HL-60 (cell line): Measurements from ENCODE around the gene RELN.

Experiments
- DNase-seq, 2 experiments: peaks; one replicate each; pipeline ENCODE4 v3.0.0-alpha.2; 2010 to 2020; ENCODE audit warnings: low read depth in 1 of 2, low spot score in 1 of 2
- H3K27ac ChIP-seq: fragments of 250-450 bp; sonication (Bioruptor Pico); replicated peaks from 2 replicates; pipeline ENCODE4 v1.5.1; 2020; ENCODE audit warnings: mild to moderate bottlenecking, moderate library complexity
- H3K27me3 ChIP-seq: fragments of 250-450 bp; sonication (Bioruptor Pico); 2 replicates; pipeline ENCODE4 v1.5.1; 2021; ENCODE audit warnings: mild to moderate bottlenecking, moderate library complexity; ENCODE audit not compliant: insufficient read depth, poor library complexity, severe bottlenecking
- H3K4me3 ChIP-seq: replicated peaks from 2 replicates; pipeline ENCODE4 v1.5.1; 2011; ENCODE audit warnings: mild to moderate bottlenecking, control low read depth, low read length; ENCODE audit not compliant: insufficient read depth
- GABPA ChIP-seq: IDR thresholded peaks from 2 replicates; pipeline ENCODE4 v1.6.1; 2012; ENCODE audit warnings: low read depth
- POLR2AphosphoS5 ChIP-seq: IDR thresholded peaks from 2 replicates; pipeline ENCODE4 v1.6.1; 2012; ENCODE audit warnings: low read depth
- SPI1 ChIP-seq: IDR thresholded peaks from 2 replicates; pipeline ENCODE4 v1.6.1; 2012; ENCODE audit warnings: low read depth, mild to moderate bottlenecking, borderline replicate concordance
- TF ChIP-seq, protein P1 (sequence below): IDR thresholded peaks from one replicate; pipeline ENCODE4 v1.5.1; 2011; ENCODE audit warnings: low read length, control low read depth, inconsistent platforms; ENCODE audit not compliant: insufficient read depth
- TF ChIP-seq, protein P2 (sequence below): IDR thresholded peaks from 2 replicates; pipeline ENCODE4 v1.6.1; 2012; ENCODE audit warnings: low read depth; ENCODE audit not compliant: insufficient replicate concordance

Gene RELN

GRCh38 chr7:103668279-103668941 lies 321.0 kb downstream of the RELN start:
- Histone ChIP-seq H3K27me3 (no peaks in the 10 kb centered on the region), H3K27ac (no peak overlapping the region), H3K4me3 (no peak overlapping the region)
- DNase-seq: no peak
- TF ChIP-seq POLR2AphosphoS5 (no peak), GABPA (no peak), SPI1 (no peak)
- TF ChIP-seq, protein P1, sequence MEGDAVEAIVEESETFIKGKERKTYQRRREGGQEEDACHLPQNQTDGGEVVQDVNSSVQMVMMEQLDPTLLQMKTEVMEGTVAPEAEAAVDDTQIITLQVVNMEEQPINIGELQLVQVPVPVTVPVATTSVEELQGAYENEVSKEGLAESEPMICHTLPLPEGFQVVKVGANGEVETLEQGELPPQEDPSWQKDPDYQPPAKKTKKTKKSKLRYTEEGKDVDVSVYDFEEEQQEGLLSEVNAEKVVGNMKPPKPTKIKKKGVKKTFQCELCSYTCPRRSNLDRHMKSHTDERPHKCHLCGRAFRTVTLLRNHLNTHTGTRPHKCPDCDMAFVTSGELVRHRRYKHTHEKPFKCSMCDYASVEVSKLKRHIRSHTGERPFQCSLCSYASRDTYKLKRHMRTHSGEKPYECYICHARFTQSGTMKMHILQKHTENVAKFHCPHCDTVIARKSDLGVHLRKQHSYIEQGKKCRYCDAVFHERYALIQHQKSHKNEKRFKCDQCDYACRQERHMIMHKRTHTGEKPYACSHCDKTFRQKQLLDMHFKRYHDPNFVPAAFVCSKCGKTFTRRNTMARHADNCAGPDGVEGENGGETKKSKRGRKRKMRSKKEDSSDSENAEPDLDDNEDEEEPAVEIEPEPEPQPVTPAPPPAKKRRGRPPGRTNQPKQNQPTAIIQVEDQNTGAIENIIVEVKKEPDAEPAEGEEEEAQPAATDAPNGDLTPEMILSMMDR: no peak
- TF ChIP-seq, protein P2, sequence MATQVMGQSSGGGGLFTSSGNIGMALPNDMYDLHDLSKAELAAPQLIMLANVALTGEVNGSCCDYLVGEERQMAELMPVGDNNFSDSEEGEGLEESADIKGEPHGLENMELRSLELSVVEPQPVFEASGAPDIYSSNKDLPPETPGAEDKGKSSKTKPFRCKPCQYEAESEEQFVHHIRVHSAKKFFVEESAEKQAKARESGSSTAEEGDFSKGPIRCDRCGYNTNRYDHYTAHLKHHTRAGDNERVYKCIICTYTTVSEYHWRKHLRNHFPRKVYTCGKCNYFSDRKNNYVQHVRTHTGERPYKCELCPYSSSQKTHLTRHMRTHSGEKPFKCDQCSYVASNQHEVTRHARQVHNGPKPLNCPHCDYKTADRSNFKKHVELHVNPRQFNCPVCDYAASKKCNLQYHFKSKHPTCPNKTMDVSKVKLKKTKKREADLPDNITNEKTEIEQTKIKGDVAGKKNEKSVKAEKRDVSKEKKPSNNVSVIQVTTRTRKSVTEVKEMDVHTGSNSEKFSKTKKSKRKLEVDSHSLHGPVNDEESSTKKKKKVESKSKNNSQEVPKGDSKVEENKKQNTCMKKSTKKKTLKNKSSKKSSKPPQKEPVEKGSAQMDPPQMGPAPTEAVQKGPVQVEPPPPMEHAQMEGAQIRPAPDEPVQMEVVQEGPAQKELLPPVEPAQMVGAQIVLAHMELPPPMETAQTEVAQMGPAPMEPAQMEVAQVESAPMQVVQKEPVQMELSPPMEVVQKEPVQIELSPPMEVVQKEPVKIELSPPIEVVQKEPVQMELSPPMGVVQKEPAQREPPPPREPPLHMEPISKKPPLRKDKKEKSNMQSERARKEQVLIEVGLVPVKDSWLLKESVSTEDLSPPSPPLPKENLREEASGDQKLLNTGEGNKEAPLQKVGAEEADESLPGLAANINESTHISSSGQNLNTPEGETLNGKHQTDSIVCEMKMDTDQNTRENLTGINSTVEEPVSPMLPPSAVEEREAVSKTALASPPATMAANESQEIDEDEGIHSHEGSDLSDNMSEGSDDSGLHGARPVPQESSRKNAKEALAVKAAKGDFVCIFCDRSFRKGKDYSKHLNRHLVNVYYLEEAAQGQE: no peak

GRCh38 chr7:103666326-103666725 lies 323.1 kb downstream of the RELN start:
- no peak for TF ChIP-seq SPI1
- TF ChIP-seq, protein P1: no peak
- no peak for TF ChIP-seq POLR2AphosphoS5
- TF ChIP-seq, protein P2: no peak
- no peak for TF ChIP-seq GABPA
- Histone ChIP-seq H3K27ac (no peak overlapping the region), H3K4me3 (no peak overlapping the region), H3K27me3 (no peaks in the 10 kb centered on the region)
- no peak for DNase-seq

DNA sequence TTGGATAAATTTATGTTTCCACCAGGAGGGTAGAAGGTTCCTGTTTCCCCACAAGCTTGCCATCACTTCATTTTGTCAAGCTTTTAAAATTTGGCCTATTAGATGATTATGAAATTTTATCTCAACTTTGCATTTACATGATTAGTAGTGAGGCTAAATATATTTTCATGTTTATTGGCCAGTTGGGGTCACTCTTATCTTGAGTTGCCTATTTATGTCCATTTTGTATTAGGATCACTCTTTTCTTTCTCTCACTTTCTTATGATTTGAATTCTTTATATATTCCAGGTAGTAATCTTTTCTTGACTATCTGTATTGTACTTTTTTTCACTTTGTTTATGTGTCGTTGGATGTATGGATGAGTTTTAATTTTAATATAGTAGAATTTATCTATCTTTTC lies 324.9 kb downstream of the RELN start:
- Histone ChIP-seq H3K27me3 (no peaks in the 10 kb centered on the region), H3K4me3 (no peak overlapping the region), H3K27ac (no peak overlapping the region)
- no peak for DNase-seq
- no peak for TF ChIP-seq SPI1
- TF ChIP-seq, protein P2: no peak
- TF ChIP-seq GABPA: no peak
- no peak for TF ChIP-seq POLR2AphosphoS5
- TF ChIP-seq, protein P1: no peak
